H7 (cell line): ENCODE results near the gene PAX7. TPM values are rescaled to one million over a fixed set of nuclear protein-coding genes. Genes with fewer than 3 reads are reported as not detected.
"Not testable (repeated sequence)": the region's sequence is repeated elsewhere in the genome, so short reads cannot be mapped to it uniquely, and the experiment has no call there.

Experiments
- DNase-seq: peaks from one replicate; pipeline ENCODE4 v3.0.0; 2012
- H3K27me3 ChIP-seq: 2 replicates; pipeline ENCODE4 v1.6.0; 2011; ENCODE audit warnings: mild to moderate bottlenecking, low read length; ENCODE audit not compliant: control insufficient read depth, insufficient read depth
- H3K36me3 ChIP-seq: replicated peaks from 2 replicates; pipeline ENCODE4 v1.5.1; 2011; ENCODE audit warnings: low read length; ENCODE audit not compliant: control insufficient read depth, insufficient read depth
- H3K4me3 ChIP-seq: 2 replicates; pipeline ENCODE4 v1.5.1; 2011; ENCODE audit warnings: low read depth, mild to moderate bottlenecking, control low read depth, low read length, moderate library complexity; ENCODE audit not compliant: insufficient read depth
- total RNA-seq: library from RNA; depleted of rRNA; stranded (reverse); fragments of >200 nt; shearing (Covaris generic); gene quantifications from 2 replicates; pipeline ENCODE4 v1.2.3, GENCODE V29; 2014; rRNA removed

PAX7 gene
- 0.30 and 1.6 TPM in 2 replicates for total RNA-seq

- Histone ChIP-seq H3K27me3 (peaks cover 93% of the 10 kb centered on the region), H3K4me3 (peak within 1 kb of the TSS; percentile 51), H3K36me3 (no peaks in the 10 kb centered on the region)
- DNase-seq: peak; percentile 93
Observed at GRCh38 chr1:18630511-18631495, at the start of gene PAX7. Gene PAX7, plus strand, starts transcription at chr1:18630846. Its CDS starts 758 bp downstream, at chr1:18631604.

- DNase-seq: peak; percentile 94
- Histone ChIP-seq H3K4me3 (no peak overlapping the region), H3K36me3 (no peaks in the 10 kb centered on the region), H3K27me3 (0 out of 2 replicates have a peak, but pooled peaks cover 1% of the 10 kb centered on the region)
Observed at GRCh38 chr1:18581420-18581880, 49.2 kb upstream of the PAX7 start.

- Histone ChIP-seq H3K36me3 (no peaks in the 10 kb centered on the region), H3K27me3 (0 out of 2 replicates have a peak, but pooled peaks cover 1% of the 10 kb centered on the region), H3K4me3 (no peak overlapping the region)
- DNase-seq: no peak
Observed at GRCh38 chr1:18582890-18583289, 47.8 kb upstream of the PAX7 start.

- no peaks in the 10 kb centered on the region for H3K36me3 ChIP-seq
- H3K4me3 ChIP-seq: no peak overlapping the region
- H3K27me3 ChIP-seq: peaks cover 3% of the 10 kb centered on the region; the same call in 1 of the 2 replicates
- DNase-seq: peak; percentile 62
Observed at GRCh38 chr1:18583326-18583941, 47.2 kb upstream of the PAX7 start.

- not testable (repeated sequence) for DNase-seq
Observed at GRCh38 chr1:18586016-18586415, 44.6 kb upstream of the PAX7 start.

GRCh38 chr1:18588093-18588492 is 42.6 kb upstream of the PAX7 start:
- Histone ChIP-seq H3K27me3 (peaks cover 2% of the 10 kb centered on the region; the same call in 1 of the 2 replicates), H3K36me3 (no peaks in the 10 kb centered on the region), H3K4me3 (no peak overlapping the region)
- DNase-seq: no peak

More at GRCh38 chr1:18586016-18586415, 44.6 kb upstream of the PAX7 start:
- H3K36me3 ChIP-seq, H3K27me3 ChIP-seq, H3K4me3 ChIP-seq: not testable (repeated sequence)

GRCh38 chr1:18592368-18592767 is 38.3 kb upstream of the PAX7 start:
- peak; percentile 55 for DNase-seq
- no peak overlapping the region for H3K4me3 ChIP-seq
- peaks cover 2% of the 10 kb centered on the region; the same call in 1 of the 2 replicates for H3K27me3 ChIP-seq
- no peaks in the 10 kb centered on the region for H3K36me3 ChIP-seq

GRCh38 chr1:18597160-18598042 is 33.2 kb upstream of the PAX7 start:
- peak; percentile 84 for DNase-seq
- H3K27me3 ChIP-seq: peaks cover 2% of the 10 kb centered on the region; the same call in 1 of the 2 replicates

GRCh38 chr1:18599086-18599485 is 31.6 kb upstream of the PAX7 start:
- DNase-seq: peak; percentile 55
- Histone ChIP-seq H3K4me3 (no peak overlapping the region), H3K27me3 (peaks cover 2% of the 10 kb centered on the region), H3K36me3 (no peaks in the 10 kb centered on the region)

More at GRCh38 chr1:18597160-18598042, 33.2 kb upstream of the PAX7 start:
- Histone ChIP-seq H3K4me3 (no peak overlapping the region), H3K36me3 (no peaks in the 10 kb centered on the region)

- DNase-seq: no peak
- Histone ChIP-seq H3K4me3 (no peak overlapping the region), H3K36me3 (no peaks in the 10 kb centered on the region), H3K27me3 (peaks cover 2% of the 10 kb centered on the region)
Observed at GRCh38 chr1:18599704-18600103, 30.9 kb upstream of the PAX7 start.

- Histone ChIP-seq H3K4me3 (no peak overlapping the region), H3K36me3 (no peaks in the 10 kb centered on the region), H3K27me3 (peaks cover 2% of the 10 kb centered on the region)
- no peak for DNase-seq
Observed at GRCh38 chr1:18602533-18603211, 28.0 kb upstream of the PAX7 start.

GRCh38 chr1:18603212-18603852 is 27.3 kb upstream of the PAX7 start:
- peaks cover 2% of the 10 kb centered on the region for H3K27me3 ChIP-seq
- no peaks in the 10 kb centered on the region for H3K36me3 ChIP-seq
- no peak overlapping the region for H3K4me3 ChIP-seq
- peak; percentile 51 for DNase-seq
